ENCODE results near the gene SCRN1. TPM values are rescaled to one million over a fixed set of nuclear protein-coding genes. Genes with fewer than 3 reads are reported as not detected.
A peak's percentile ranks its signal among the peaks of the same experiment; 100 is the strongest.

Gene SCRN1
- total RNA-seq, 1 donor: 45.6 TPM

- Histone ChIP-seq H4K20me1 (ENCODE audit: insufficient read depth, low read length) (no peaks in the 10 kb centered on the region), H3K79me2 (ENCODE audit: insufficient read depth, low read length) (no peaks in the 10 kb centered on the region), H3K4me1 (ENCODE audit: insufficient read depth, low read length) (no peaks in the 10 kb centered on the region), H3K4me2 (ENCODE audit: insufficient read depth, low read length) (no peak overlapping the region), H3K4me3 (ENCODE audit: insufficient read depth, low read length) (no peak overlapping the region), H3K27me3 (ENCODE audit: insufficient read depth, low read length) (peaks cover 8% of the 10 kb centered on the region), H2AFZ (ENCODE audit: low read length) (no peak overlapping the region), H3K9me3 (ENCODE audit: low read depth, low read length) (no peaks in the 10 kb centered on the region), H3K36me3 (ENCODE audit: insufficient read depth, low read length) (no peaks in the 10 kb centered on the region), H3K27ac (ENCODE audit: low read depth, low read length) (no peak overlapping the region)
- DNase-seq (ENCODE audit: insufficient read length, low spot score, missing footprints): no peak
- no peak for TF ChIP-seq CTCF (IDR thresholded peaks at IDR 0.05; ENCODE audit: extremely low read depth, low read depth, low read length)
Measured at GRCh38 chr7:29898301-29898700, 91.3 kb downstream of the SCRN1 start.

GRCh38 chr7:29896685-29897411, 92.8 kb downstream of the SCRN1 start:
- Histone ChIP-seq H3K27ac (ENCODE audit: low read depth, low read length) (no peak overlapping the region), H3K79me2 (ENCODE audit: insufficient read depth, low read length) (no peaks in the 10 kb centered on the region), H2AFZ (ENCODE audit: low read length) (no peak overlapping the region), H4K20me1 (ENCODE audit: insufficient read depth, low read length) (no peaks in the 10 kb centered on the region), H3K9me3 (ENCODE audit: low read depth, low read length) (no peaks in the 10 kb centered on the region), H3K4me2 (ENCODE audit: insufficient read depth, low read length) (no peak overlapping the region), H3K4me3 (ENCODE audit: insufficient read depth, low read length) (no peak overlapping the region), H3K36me3 (ENCODE audit: insufficient read depth, low read length) (no peaks in the 10 kb centered on the region), H3K4me1 (ENCODE audit: insufficient read depth, low read length) (no peaks in the 10 kb centered on the region), H3K27me3 (ENCODE audit: insufficient read depth, low read length) (peaks cover 12% of the 10 kb centered on the region)
- no peak for TF ChIP-seq CTCF (IDR thresholded peaks at IDR 0.05; ENCODE audit: extremely low read depth, low read depth, low read length)
- no peak for DNase-seq (ENCODE audit: insufficient read length, low spot score, missing footprints)

GRCh38 chr7:29895559-29895958, 94.0 kb downstream of the SCRN1 start:
- Histone ChIP-seq H3K4me2 (ENCODE audit: insufficient read depth, low read length) (no peak overlapping the region), H3K36me3 (ENCODE audit: insufficient read depth, low read length) (no peaks in the 10 kb centered on the region), H3K9me3 (ENCODE audit: low read depth, low read length) (no peaks in the 10 kb centered on the region), H3K4me1 (ENCODE audit: insufficient read depth, low read length) (no peaks in the 10 kb centered on the region), H3K4me3 (ENCODE audit: insufficient read depth, low read length) (no peak overlapping the region), H2AFZ (ENCODE audit: low read length) (no peak overlapping the region), H4K20me1 (ENCODE audit: insufficient read depth, low read length) (no peaks in the 10 kb centered on the region), H3K27me3 (ENCODE audit: insufficient read depth, low read length) (peaks cover 16% of the 10 kb centered on the region), H3K79me2 (ENCODE audit: insufficient read depth, low read length) (no peaks in the 10 kb centered on the region), H3K27ac (ENCODE audit: low read depth, low read length) (no peak overlapping the region)
- DNase-seq (ENCODE audit: insufficient read length, low spot score, missing footprints): peak; percentile 30
- no peak for TF ChIP-seq CTCF (IDR thresholded peaks at IDR 0.05; ENCODE audit: extremely low read depth, low read depth, low read length)

- no peaks in the 10 kb centered on the region for H3K4me1 ChIP-seq (ENCODE audit: insufficient read depth, low read length)
- H3K79me2 ChIP-seq (ENCODE audit: insufficient read depth, low read length): no peaks in the 10 kb centered on the region
- no peaks in the 10 kb centered on the region for H4K20me1 ChIP-seq (ENCODE audit: insufficient read depth, low read length)
- no peaks in the 10 kb centered on the region for H3K36me3 ChIP-seq (ENCODE audit: insufficient read depth, low read length)
- H3K27ac ChIP-seq (ENCODE audit: low read depth, low read length): no peak overlapping the region
- H2AFZ ChIP-seq (ENCODE audit: low read length): no peak overlapping the region
- peaks cover 17% of the 10 kb centered on the region for H3K27me3 ChIP-seq (ENCODE audit: insufficient read depth, low read length)
- no peaks in the 10 kb centered on the region for H3K9me3 ChIP-seq (ENCODE audit: low read depth, low read length)
- TF ChIP-seq CTCF (IDR thresholded peaks at IDR 0.05; ENCODE audit: extremely low read depth, low read depth, low read length): no peak
- no peak overlapping the region for H3K4me2 ChIP-seq (ENCODE audit: insufficient read depth, low read length)
- DNase-seq (ENCODE audit: insufficient read length, low spot score, missing footprints): peak; percentile 11
- H3K4me3 ChIP-seq (ENCODE audit: insufficient read depth, low read length): no peak overlapping the region
Measured at GRCh38 chr7:29894256-29894655, 95.3 kb downstream of the SCRN1 start.
